GM15510 (cell line): Measurements from ENCODE around the gene NAA60.

ENCODE experiments used
- POLR2A ChIP-seq: IDR thresholded peaks from 3 replicates; pipeline ENCODE4 v1.6.1; 2011; ENCODE audit warnings: borderline replicate concordance; ENCODE audit not compliant: insufficient read length; ENCODE audit errors: extremely low read depth

The NAA60 gene

GRCh38 chr16:3530371-3530914 lies 87.0 kb downstream of the NAA60 start:
- no peak for TF ChIP-seq POLR2A

- TF ChIP-seq POLR2A: no peak
Measured at GRCh38 chr16:3532741-3533140, 89.3 kb downstream of the NAA60 start.

- TF ChIP-seq POLR2A: no peak
Measured at GRCh38 chr16:3534126-3534525, 90.6 kb downstream of the NAA60 start.

- no peak for TF ChIP-seq POLR2A
Measured at GRCh38 chr16:3536271-3536731, 92.8 kb downstream of the NAA60 start.
